ENCODE measurements around the gene GSTT2B. TPM values are rescaled to one million over a fixed set of nuclear protein-coding genes. Genes with fewer than 3 reads are reported as not detected.

The GSTT2B gene
- total RNA-seq, 1 experiment from 2014 or later: 6.5 TPM

DNA sequence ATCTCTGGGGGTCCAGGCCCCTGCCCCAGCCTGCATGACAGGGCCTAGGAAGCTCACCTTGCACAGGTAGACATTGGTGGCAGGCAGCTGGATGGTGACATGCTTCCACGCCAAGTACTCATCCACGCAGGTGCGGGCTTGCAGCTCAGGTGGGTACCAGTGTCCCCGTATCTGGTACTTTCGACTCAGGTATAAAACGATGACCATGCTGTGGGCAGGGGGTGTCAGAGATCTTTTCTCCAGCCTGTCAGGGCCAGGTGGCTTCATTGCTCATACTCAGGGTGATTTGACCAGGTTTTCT lies 45.9 kb upstream of the GSTT2B start:
- no peaks in the 10 kb centered on the region for H3K9me3 ChIP-seq (ENCODE audit: control insufficient read depth, insufficient read depth, low read depth, low read length)
- no peak for TF ChIP-seq TCF7L2 (IDR thresholded peaks at IDR 0.05; ENCODE audit: low read depth, low read length)
- TF ChIP-seq, protein P1, sequence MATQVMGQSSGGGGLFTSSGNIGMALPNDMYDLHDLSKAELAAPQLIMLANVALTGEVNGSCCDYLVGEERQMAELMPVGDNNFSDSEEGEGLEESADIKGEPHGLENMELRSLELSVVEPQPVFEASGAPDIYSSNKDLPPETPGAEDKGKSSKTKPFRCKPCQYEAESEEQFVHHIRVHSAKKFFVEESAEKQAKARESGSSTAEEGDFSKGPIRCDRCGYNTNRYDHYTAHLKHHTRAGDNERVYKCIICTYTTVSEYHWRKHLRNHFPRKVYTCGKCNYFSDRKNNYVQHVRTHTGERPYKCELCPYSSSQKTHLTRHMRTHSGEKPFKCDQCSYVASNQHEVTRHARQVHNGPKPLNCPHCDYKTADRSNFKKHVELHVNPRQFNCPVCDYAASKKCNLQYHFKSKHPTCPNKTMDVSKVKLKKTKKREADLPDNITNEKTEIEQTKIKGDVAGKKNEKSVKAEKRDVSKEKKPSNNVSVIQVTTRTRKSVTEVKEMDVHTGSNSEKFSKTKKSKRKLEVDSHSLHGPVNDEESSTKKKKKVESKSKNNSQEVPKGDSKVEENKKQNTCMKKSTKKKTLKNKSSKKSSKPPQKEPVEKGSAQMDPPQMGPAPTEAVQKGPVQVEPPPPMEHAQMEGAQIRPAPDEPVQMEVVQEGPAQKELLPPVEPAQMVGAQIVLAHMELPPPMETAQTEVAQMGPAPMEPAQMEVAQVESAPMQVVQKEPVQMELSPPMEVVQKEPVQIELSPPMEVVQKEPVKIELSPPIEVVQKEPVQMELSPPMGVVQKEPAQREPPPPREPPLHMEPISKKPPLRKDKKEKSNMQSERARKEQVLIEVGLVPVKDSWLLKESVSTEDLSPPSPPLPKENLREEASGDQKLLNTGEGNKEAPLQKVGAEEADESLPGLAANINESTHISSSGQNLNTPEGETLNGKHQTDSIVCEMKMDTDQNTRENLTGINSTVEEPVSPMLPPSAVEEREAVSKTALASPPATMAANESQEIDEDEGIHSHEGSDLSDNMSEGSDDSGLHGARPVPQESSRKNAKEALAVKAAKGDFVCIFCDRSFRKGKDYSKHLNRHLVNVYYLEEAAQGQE (IDR thresholded peaks at IDR 0.05; ENCODE audit: insufficient read depth in 1 of 2, low read depth in 2 of 2, low read length in 1 of 2): no peak
- TF ChIP-seq SIN3A (IDR thresholded peaks at IDR 0.05; ENCODE audit: borderline replicate concordance, insufficient read depth, low read depth, low read length): no peak
- no peak for TF ChIP-seq CTCF (IDR thresholded peaks at IDR 0.05)
- TF ChIP-seq POLR2AphosphoS5 (IDR thresholded peaks at IDR 0.05; ENCODE audit: low read depth, low read length): no peak
- POLR2A ChIA-PET: interaction anchor here (0.6 kb wide), 1 partner anchor 118 kb away, joined by 10 read pairs; no protein-coding TSS in a partner anchor
- ATAC-seq (no peak), DNase-seq (ENCODE audit: low read depth, low spot score) (no peak)
- BruUV-seq (replicated peaks): no TSS peak
- no peak overlapping the region for H3K4me3 ChIP-seq (ENCODE audit: low read depth in 2 of 2, low read length in 2 of 2)
- in situ Hi-C loops (cut with HindIII; ENCODE audit: low pct_unique_long_range_greater_than_20kb, low sequenced_read_pairs): no loop called here
- no peaks in the 10 kb centered on the region for H3K36me3 ChIP-seq (ENCODE audit: control insufficient read depth, insufficient read depth, low read length)
- CTCF ChIA-PET: no interaction called here
- H3K27ac ChIP-seq (ENCODE audit: low read length): no peak overlapping the region
- no peaks in the 10 kb centered on the region for H3K4me1 ChIP-seq (ENCODE audit: control insufficient read depth, insufficient read depth, low read length)
- intact Hi-C loops (cut with micrococcal nuclease; ENCODE audit: unreplicated experiment): no loop called here
- no peaks in the 10 kb centered on the region for H3K27me3 ChIP-seq (ENCODE audit: control insufficient read depth, insufficient read depth, low read length)

DNA sequence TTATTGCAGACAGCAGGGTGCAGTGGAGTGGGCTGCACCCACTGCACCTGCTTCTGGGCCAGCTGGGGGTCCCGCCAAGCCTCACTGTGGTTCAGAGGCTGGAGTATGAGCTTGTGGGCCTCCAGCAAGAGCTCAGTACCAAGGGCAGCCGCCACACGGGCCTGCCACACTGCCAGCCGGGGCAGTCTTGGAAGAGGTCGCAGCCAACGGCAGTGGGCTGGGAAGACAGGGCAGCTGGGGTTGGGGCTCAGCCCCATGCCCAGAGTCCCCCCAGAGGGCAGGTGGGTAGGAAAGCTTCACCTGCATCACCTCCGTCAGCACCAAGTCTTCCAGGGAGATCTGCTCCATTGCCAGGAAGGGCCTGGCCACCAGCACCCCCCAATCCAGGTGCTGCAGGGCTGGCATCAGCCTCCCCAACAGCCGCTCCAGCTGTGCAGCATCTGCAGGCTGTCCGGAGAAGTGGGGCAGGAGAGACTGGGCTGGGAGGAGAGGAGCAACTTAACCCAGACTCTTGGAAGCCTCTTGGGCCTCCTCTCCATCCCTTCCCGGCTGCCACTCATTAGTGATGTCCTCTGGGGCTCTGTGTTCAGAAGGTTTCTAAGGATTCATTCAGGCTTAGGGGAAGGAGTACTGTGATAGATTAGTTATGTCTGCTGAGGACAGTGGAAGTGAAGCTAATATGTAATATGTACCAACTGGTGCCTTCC lies 45.4 kb upstream of the GSTT2B start:
- H3K4me1 ChIP-seq (ENCODE audit: control insufficient read depth, insufficient read depth, low read length): no peaks in the 10 kb centered on the region
- H3K9me3 ChIP-seq (ENCODE audit: control insufficient read depth, insufficient read depth, low read depth, low read length): no peaks in the 10 kb centered on the region
- in situ Hi-C loops (cut with HindIII; ENCODE audit: low pct_unique_long_range_greater_than_20kb, low sequenced_read_pairs): no loop called here
- ATAC-seq (no peak), DNase-seq (ENCODE audit: low read depth, low spot score) (no peak)
- no peaks in the 10 kb centered on the region for H3K36me3 ChIP-seq (ENCODE audit: control insufficient read depth, insufficient read depth, low read length)
- BruUV-seq (replicated peaks): no TSS peak
- H3K27me3 ChIP-seq (ENCODE audit: control insufficient read depth, insufficient read depth, low read length): no peaks in the 10 kb centered on the region
- TF ChIP-seq POLR2AphosphoS5 (IDR thresholded peaks at IDR 0.05; ENCODE audit: low read depth, low read length) (no peak), SIN3A (IDR thresholded peaks at IDR 0.05; ENCODE audit: borderline replicate concordance, insufficient read depth, low read depth, low read length) (no peak), CTCF (IDR thresholded peaks at IDR 0.05) (no peak), TCF7L2 (IDR thresholded peaks at IDR 0.05; ENCODE audit: low read depth, low read length) (no peak)
- TF ChIP-seq, protein P1 (IDR thresholded peaks at IDR 0.05; ENCODE audit: insufficient read depth in 1 of 2, low read depth in 2 of 2, low read length in 1 of 2): no peak
- no peak overlapping the region for H3K27ac ChIP-seq (ENCODE audit: low read length)
- CTCF ChIA-PET: no interaction called here
- intact Hi-C loops (cut with micrococcal nuclease; ENCODE audit: unreplicated experiment): no loop called here
- H3K4me3 ChIP-seq (ENCODE audit: low read depth in 2 of 2, low read length in 2 of 2): no peak overlapping the region
- POLR2A ChIA-PET: interaction anchor here (0.6 kb wide), 1 partner anchor 118 kb away, joined by 10 read pairs; no protein-coding TSS in a partner anchor

Data from Panc1 (cell line).